Activated T-cell treated with anti-CD3 and anti-CD28 coated beads for 4 hours (primary cell): ENCODE measurements around the gene PAQR7.

Experiments used
- DNase-seq: peaks from one replicate; pipeline ENCODE4 v3.0.0-alpha.2; 2020

PAQR7 gene

DNA sequence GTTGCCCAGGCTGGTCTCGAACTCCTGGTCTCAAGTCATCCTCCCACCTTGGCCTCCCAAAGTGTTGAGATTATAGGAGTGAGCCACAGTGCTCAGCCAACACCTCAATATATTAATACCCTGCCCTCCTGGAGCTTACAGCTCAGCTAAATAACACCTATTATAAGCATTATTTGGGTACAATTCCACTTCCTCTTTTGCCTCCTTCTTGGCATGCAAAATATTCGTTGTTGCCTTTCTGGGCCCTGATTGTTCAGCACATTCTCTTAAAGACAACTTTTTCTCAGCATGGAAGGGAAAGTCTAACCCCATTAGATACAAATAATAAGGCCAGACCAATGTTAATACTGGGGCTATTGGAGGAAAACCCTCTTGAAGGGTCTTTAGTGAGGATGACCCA lies 2.8 kb downstream of the PAQR7 start:
- DNase-seq, result no peak

DNA sequence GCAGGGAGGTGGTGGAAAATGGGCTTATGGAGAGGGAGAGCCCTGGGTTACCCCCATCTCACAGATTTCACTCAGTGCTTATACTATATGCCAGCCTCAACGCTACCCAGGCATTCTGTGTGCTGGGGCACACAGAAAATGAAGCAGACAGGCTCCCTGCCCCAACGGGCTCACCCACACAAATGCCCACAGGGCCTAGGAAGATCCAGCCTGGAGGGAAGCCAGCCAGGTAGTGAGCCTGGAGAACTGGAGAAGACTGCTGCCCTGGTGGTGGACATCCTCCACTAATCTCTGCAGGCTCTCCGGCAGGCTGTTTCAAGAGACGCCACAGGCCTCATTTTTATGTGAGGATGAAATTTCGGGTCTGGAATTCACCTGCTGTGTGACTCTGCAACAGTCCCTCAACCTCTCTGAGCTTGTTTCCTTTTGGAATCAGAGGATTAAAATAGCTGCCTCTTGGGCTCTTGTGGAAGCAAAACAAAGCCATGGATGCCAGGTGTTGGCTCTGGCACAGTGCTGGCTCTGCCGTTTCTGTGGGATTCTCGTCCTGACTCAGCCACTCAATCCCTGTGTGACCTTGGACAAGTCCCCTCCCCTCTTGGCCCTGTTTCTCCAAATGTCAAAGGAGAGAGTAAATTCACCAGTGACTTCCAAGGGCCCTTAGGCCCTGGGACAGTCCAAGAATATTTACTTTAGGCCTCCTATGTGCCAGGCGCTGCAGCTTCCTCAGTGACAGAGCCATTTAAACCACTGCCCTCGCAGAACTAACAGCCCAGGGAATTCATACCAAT lies 3.6 kb downstream of the PAQR7 start:
- DNase-seq, result no peak

DNA sequence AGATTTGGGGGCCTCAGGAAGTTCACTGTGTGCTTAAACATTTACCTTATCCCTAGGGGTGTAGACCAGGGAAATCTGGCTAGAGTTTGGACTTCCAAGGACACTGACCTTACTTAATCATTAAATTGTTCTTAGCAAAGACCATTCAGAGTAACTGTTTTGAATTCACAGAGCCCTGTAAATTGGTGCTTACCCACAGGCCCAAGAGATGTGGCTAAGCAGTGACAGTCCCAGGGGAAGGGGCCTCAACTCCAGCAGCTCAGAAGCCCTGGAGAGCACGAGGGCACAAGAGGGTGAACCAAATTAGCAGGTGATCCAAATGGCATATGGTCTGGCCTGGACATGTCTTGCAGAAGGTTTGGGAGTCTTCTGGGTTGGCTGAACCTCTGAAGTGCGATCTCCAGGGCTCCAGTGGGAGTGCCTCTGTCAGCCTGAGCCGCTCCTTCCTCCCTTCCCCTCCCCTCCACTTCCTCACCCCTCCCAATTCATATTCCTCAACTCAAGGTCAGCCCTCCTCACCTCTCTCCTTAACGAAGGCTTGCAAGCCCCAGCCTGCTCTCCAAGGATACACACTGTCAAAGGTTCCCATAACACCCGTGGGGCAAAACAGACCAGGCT lies 4.3 kb downstream of the PAQR7 start:
- no peak for DNase-seq

DNA sequence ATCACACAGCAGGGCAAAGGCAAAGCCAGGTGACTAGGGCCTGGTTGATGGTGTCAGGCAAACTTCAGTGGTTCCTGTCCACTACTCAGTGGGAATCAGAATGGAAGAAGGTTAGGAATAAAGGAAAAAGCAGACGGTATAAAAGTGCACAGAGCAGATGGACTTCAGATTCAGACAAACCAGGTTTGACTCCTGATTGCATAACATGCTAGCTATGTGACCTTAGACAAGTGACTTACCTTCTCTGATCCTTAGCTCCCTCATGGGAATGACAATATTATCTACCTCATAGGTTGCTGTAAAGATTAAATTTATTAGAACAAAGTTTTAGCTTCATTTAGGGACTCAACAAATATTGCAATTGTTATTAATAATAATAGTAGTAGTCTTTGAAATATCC lies 4.9 kb downstream of the PAQR7 start:
- DNase-seq, result no peak

DNA sequence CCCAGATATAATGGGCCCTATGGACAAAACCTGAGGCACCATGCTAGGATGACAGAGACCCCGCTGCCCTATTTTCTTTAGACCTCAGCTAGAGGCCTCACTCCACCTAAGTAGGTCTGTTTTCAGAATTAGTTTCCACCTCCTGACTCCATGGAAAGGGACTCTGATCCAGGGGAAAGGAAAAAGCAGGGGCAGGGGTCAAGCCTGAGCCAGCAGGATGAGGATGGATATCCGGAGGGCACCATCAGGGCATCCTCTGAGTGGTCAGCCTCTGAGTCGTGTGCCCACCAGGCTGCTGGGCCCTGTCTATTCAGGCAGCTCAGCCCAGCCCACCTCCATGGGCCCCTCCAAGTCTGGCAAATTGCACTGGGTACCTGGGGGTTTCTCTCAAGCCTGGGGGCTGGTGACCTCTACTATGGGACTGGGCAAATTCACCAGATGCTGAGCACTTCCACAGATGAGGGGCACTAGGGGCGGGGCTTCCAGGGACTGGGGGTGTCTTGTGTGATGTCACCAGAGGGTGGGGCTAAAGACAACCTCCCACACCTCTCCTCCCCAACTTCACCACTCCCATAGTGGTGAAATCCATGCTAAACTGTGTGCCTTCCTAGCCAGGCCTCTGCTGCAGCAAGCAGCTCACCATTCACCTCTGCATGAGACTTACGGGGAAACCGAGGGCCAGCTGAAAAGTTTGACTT lies 5.5 kb downstream of the PAQR7 start:
- DNase-seq, result no peak

DNA sequence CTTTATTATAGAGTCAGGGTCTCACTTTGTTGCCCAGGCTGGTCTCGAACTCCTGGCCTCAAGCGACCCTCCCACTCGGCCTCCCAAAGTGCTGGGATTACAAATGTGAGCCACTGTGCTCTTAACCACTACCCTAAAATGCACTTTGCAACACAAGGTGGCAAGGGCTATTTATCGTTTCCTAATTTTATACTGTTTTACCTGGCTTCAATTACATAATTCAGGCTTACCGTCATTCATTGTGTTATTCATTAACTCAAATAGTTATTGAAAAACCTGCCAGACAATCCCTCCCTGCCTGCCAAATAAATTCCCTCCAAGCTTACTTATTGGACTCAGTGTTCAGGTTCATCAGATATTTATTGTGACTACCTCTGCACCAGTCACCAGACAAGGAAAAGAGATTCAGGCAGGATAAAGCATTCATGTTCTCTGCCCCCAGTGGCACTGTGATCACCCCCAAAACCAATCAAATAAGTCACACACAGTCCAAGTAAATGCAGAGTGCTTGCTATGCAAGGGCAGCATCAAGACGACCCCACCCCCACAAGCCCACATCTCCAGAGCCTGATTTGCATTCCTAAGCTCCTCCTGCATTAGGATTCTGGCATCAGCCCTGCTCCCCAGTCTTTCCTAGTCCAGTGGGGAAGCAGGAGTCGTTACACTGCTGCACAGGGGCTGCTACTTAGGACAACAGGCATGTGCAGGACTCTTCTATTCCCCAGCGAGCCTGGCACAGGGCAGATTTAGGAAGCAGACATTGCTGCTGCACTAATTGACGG lies 8.1 kb downstream of the PAQR7 start:
- DNase-seq, result no peak

DNA sequence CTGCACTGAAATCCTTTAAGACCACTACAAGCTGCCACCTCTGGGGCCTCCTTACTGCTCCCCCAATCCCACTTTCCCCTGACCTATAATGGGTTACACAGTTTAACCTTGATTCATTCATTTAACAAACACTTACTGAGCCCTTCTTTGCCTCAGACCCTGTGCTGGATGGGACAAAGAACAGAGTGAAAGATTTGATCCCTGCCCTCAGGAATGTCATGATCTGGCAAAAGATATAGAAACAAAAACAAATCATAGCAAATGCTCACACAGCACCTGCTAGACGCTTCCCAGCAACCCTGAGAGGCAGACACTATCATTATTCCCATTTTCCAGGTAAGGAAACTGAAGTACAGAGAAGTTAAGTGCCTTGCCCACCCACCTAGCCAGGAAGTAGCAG lies 9.2 kb downstream of the PAQR7 start:
- DNase-seq, result no peak

DNA sequence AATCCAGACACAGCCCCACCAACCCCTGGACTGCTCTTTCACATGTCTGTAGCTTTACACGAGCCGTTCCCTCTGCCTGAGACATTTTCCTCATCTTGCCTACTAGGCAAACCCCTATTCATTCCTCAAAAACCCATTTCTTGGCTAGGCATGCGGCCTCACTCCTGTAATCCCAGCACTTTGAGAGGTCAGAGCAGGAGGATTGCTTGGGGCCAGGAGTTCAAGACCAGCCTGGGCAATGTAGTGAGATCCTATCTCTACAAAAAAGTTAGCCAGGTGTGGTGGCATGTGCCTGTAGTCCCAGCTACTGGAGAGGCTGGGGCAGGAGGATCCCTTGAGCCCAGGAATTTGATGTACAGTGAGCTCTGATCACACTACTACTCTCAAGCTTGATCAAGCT lies 11.1 kb downstream of the PAQR7 start:
- no peak for DNase-seq

DNA sequence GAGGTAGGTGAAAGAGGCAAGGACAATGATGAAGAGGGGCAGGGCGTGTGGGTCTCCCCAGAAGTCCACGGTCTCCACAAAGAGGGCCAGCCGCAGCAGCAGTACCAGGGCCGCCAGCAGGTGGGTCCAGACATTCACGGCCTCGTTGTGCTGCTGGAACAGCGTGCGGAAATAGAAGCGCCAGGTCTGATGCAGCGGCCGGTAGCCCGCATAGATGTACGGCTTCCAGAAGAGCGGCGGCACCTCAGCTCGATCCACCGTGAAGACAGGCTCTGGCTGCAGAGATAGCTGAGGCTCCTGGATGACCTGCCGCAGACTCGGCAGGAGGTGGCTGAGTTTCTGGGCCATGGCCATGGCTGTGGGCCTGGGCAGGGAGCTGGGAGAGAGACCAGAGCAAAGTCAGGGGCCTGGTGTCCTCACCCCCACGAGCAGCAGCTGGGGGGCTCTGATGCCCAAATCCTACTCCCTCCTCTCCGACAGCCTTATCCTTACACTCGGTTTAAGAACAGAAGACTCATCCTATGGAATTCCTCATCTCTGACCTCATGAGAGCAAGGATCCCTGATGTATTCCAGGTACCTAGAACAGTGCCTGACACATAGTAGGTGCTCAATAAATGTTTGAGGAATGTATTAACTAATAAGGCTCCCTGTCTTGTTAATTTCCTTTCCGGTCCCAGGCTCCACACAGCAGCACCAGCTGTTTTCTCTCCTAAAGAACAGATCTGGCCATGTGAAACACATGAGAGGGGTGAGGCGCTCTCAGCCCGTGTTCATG lies 11.8 kb downstream of the PAQR7 start:
- no peak for DNase-seq

DNA sequence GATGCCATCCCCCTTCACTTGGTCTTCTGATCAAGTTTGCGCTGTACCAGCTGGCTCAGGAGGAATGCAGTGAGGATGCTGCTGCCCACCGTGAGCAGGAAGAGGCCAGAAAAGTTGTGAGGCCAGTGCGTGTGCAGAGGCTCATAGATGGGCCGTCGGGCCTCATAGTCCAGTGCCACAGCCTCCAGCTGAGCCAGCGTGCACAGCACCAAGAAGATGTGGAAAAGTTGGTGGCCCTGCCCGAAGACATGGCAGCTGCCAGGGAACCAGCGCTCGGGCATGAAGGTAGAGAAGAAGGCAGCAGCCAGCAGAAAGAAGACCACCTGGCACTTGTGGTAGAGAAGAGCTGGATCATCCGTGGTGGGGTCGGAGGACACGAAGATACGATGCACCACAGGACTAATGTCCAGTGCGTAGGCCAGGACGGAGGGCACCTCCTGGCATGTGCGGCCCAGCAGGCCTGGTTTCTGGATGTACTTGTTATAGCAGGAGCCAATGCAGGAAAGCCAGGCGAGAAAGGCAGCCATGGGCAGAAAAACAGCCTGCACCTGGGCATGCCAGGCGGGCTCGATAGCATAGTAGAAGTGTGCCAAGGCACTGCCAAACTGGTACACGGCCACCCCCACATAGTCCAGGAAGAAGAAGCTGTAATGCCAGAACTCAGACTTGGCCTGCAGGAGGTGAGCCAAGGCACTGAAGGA lies 12.6 kb downstream of the PAQR7 start:
- no peak for DNase-seq

DNA sequence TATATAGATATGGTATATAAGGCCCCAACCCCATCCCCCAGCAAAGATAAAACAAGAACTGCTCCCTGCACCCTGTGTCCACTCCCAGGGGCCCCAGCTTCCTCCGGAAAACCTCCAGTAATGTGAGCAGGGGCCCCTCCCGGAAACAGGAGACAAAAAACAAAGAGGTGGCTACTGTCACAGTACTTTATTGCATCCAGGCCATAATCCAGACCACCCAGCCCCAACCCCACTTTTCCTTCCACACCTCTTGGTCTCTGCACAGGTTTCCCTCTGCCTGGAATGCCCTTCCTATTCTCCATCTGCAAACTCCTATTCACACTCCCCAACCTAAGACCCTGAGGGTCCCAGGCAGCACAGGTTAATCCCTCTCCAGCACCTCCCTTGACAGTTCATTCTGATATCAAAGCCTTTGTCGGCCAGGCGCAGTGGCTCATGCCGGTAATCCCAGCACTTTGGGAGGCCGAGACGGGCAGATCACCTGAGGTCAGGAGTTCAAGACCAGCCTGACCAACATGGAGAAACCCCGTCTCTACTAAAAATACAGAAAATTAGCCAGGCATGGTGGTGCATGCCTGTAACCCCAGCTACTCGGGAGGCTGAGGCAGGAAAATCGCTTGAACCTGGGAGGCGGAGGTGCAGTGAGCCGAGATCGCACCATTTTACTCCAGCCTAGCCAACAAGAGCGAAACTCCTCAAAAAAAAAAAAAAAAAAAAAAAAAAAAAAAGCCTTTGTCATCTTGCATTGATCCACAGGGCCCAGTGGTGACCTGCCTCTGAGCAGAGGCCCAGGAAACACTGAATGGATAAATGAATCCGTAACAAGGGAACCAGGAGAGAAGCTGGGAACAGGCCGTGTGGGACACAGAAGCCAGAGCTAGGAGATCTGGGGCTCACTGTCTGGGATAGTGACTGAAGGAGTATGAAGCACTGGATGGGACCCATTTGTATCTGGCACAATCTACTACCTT lies 13.9 kb downstream of the PAQR7 start:
- no peak for DNase-seq

DNA sequence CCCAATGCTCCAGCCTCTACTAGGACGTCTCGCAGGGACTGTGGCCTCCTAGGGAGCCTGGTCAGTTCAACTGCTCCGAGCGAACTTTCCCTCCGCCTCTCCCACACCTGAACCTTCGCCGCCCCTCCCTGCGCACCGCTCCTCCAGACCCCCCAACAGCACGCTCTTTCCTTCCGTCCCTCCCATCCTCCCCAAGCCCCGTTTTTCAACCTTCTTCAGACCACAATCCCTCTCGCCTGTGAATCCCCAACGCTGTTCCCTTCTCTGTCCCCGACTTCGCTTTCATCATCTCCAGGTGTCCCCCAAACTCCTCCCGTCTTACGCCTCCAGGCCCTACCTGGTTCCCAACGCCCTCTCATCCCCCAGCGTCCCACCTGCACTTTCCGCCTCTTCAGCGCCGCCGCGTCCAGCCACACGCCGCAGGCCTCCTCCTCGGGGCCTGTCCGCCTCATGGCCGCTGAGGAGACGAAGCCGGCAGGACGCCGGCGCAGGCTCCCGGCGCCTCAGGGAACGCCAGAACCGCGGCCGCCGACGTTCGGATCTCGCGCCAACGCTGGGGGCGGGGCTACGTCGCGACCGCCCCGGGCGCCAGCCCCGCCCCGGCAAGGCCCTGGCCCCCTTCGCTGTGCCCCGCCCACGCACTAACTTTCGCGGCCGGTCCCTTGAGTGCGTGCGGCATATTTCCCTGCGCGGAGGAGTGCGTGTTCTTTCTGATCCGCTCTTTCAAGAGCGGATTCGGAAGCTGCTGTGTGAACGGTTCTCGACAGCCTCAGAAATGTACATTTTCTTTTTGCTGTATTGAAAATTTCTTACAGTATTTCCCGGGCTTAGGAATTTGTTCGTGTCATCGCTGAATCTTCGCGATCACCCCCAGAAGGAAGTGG lies 16.4 kb downstream of the PAQR7 start, which contains the start of gene AUNIP:
TSS of gene AUNIP (minus strand) at position 552 of the 884 bp plus-strand sequence. CDS start at position 452, 100 bp downstream.
- DNase-seq, result peak; percentile 91

DNA sequence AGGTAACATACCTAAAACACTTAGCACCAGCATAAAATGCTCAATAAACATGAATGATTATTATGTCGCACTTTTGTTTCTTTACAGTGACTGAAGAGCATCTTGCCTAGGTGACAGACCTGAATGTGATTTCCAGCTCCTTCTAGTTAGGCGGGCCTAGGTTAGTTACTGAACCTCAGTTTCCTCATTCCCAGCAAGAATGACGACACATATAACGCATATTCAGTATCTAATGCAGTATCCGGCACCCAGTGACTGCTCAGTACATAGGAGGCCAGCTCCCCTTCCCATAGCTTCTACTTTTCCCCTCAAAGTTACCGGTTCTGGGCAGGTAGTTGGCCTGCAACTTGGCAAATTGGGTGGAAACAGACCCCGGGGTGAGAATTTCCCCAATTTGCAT lies 17.0 kb downstream of the PAQR7 start:
- DNase-seq, result no peak

DNA sequence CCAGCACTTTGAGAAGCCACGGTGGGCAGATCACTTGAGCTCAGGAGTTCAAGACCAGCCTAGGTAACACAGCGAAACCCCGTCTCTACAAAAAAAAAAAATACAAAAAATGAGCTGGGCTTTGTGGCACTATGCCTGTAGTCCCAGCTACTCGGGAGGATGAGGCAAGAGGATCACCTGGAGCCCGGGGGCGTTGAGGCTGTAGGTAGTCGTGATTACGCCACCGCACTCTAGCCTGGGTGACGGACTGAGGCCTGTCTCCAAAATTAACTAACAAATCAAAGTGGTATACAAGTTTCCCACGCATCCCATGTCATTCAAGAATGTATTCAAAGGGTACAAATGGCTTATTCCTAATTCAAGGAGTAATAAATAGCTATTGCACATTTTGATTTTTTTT lies 18.7 kb downstream of the PAQR7 start:
- no peak for DNase-seq

DNA sequence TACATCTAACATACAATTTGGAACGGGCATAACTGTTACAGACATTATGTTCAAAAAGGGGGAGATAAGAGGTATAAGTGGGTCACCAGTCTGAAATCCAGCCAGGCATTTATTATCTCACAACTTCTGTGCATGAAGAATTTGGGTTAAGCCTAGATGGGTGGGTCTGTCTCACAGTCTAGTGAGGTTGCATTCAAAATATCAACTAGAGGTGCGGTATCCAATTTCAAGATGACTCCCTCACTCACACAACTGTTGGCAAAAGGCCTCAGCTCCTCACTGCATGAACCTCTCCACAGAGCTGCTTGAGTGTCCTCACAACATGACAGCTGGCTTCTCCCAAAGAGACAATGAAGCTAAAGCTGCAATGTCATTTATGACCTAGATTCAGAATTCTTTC lies 21.0 kb downstream of the PAQR7 start:
- DNase-seq, result no peak

DNA sequence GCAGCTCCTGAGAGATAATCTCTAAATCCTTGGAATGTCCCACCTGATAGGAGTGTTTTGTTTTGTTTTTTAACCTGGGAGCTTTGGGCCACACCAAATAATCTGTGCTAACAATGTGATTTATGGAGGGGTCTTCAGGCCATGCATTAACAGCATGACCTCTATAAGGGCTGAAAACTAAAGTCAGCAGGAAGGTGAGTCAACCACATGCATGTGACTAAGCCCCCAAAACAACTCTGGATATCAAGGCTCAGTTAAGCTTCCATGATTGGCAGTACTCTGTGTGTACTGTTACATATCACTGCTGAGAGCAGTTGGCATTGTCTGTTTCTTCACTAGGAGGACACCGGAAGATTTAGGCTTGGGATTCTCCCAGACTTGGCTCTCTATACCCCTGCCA lies 27.0 kb downstream of the PAQR7 start:
- DNase-seq, result no peak

DNA sequence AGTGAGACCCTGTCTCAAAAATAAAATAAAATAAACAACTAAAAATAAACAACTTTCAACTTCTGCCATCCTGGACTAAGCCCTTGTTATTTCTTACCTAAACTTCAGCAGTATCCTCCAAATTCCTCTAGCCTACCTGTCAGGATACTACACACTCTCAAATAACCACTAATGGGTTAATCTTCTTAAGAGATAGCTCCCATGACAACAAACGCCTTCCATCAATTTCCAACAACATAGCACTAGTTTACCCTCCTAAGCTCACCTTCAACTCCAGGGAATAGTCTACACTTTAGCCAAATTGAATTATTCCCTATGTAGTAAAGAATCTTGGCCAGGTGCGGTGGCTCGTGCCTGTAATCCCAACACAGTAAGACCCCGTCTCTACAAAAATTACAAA lies 27.6 kb downstream of the PAQR7 start:
- no peak for DNase-seq

DNA sequence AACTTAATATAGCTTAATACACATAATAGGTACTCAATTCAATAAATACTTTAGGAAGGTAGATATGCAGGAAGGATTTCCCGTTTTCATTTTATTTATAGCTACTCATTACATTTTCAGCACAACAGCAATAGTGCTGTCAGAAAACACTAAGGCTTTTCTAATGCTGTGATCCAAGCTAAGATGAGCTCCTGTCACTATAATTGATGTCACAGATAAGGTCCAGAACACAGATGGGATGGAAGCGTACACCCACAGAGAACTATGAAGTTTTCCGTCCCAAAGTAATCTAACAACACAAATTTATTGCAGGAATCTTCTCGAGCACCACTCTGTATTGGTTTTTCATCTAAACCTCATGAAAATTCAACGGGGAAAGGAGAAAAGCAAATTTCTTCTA lies 29.8 kb downstream of the PAQR7 start:
- no peak for DNase-seq

DNA sequence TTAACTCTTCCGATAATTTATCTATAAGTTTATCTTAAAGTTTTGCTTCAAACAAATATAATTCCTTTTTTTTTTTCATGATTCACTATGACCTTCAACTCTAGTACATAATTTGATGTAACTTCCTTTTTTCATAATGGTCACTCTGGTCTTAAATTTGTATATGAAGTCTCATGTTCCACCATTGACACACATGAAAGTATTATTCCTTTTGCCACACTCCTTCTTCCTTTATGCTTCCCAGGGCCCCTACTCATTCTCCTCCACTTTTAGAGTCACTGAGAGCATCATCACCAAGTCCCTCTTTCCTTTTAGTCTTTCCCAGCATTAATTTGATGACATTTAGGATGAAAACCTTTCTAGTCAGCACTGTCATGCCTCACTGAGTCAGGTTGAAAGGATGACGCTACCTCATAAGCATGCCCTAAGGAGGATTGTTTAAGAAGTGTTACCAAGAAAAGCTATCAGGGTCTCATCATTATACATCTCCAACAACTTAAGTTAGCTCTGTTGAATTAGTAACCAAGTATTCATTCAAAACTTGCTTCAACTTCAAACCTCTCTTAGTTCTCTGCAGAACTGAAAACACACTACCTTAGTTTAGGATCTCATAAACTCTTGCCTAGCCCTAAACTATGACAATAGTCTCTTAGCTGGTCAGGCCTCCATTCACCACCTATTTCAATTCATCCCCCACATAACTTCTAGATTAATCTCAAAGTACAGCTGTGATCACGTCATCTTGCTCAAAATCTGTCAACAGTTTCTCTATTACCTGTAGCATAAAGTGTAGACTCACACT lies 30.8 kb downstream of the PAQR7 start:
- DNase-seq, result no peak
